Measurements from ENCODE around the gene PPP3CA. TPM values are rescaled to one million over a fixed set of nuclear protein-coding genes. Genes with fewer than 3 reads are reported as not detected.

The PPP3CA gene
- total and polyA plus RNA-seq, 2 of the 13 experiments (the other 11 are each of a cell fraction or from before 2014, with no cell fraction given) = 4.8 to 13.2 TPM

DNA sequence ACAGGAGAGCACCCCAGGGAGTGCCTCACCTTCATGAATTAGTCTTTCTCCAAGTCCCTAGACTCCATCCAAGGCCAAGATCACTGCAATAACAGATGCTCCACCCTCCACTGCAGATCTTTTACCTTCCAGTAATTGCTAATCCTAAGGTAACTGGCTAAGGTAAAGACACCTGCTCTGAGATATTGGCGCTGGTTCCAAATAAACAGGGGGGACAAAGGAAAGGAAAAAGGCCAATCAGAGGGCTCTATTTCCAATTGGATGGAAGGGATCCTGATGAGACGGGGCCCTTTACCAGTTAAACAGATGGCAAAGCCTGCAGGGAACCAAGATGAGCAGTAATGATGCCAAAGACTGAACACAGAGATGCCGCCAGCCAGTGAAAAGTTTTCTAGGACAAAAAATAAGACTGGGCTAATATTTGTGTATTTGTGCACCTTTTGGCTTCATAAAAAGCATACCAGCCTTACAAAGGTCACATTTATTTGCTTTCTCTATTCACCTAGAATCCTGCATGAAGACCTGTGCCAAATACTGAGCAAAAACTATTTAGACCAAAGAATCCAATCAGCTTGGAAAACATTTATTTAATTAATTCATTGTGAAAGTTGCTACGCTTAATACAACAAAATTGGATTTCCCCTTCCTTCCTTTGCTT lies 148.5 kb downstream of the PPP3CA start (continued):
- TF ChIP-seq, protein P1, sequence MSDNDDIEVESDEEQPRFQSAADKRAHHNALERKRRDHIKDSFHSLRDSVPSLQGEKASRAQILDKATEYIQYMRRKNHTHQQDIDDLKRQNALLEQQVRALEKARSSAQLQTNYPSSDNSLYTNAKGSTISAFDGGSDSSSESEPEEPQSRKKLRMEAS (IDR thresholded peaks at IDR 0.05) = no peak
- TF ChIP-seq IRX3 (CRISPR knock-in tag; IDR thresholded peaks at IDR 0.05; ENCODE audit: borderline replicate concordance, low read depth) (no peak), BCL6 (CRISPR knock-in tag; IDR thresholded peaks at IDR 0.05) (peak; percentile 22; the same call in 1 of the 2 replicates), DNMT1 (CRISPR knock-in tag; IDR thresholded peaks at IDR 0.05) (no peak), NCOR1 (IDR thresholded peaks at IDR 0.05; ENCODE audit: borderline replicate concordance, low read length) (no peak), ZNF251 (CRISPR knock-in tag; IDR thresholded peaks at IDR 0.05) (no peak), ZNF121 (CRISPR knock-in tag; IDR thresholded peaks at IDR 0.05) (no peak), NFYC (CRISPR knock-in tag; IDR thresholded peaks at IDR 0.05) (no peak), ZSCAN29 (CRISPR knock-in tag; conservative IDR thresholded peaks at IDR 0.05) (no peak), ZNF816 (CRISPR knock-in tag; IDR thresholded peaks at IDR 0.05; ENCODE audit: borderline replicate concordance) (no peak), ZSCAN21 (CRISPR knock-in tag; IDR thresholded peaks at IDR 0.05; ENCODE audit: borderline replicate concordance) (no peak)

DNA sequence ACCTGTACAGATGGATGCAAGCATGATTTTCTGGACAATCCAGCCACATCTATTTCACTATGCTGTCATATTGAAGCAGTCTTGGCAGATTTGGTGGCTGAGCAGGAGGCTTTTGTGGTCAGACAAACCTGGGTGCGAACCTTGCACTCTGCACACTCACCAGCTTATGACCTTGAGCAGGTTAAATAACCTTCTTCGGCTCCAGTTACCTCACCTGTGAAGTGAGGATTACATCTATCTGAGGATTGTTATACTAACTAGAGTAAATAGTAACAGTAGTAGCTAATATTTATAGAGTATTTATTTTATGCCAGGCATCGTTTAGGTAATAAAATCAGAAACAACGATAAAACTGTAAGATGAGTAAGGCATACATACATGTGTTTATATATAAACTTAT lies 150.0 kb downstream of the PPP3CA start:
- in situ Hi-C loops (cut with HindIII; ENCODE audit: extremely low pct_ligation_motif_present, low pct_unique_long_range_greater_than_20kb) (loop anchor here (10.0 kb wide), 1 partner anchor 147 kb away; the partner anchor contains the start of gene PPP3CA), intact Hi-C loops (cut with micrococcal nuclease; ENCODE audit: unreplicated experiment) (no loop called here)
- ATAC-seq (peak; percentile 45; the same call in 2 of the 3 replicates), DNase-seq (ENCODE audit: low spot score) (peak; percentile 57), FAIRE-seq (peak; percentile 75)
- no peaks in the 10 kb centered on the region for H3K36me3 ChIP-seq (replicated peaks in 1 of 2; ENCODE audit: control insufficient read depth in 1 of 2, insufficient read depth in 2 of 2, low read length in 2 of 2)
- H3K4me2 ChIP-seq (ENCODE audit: low read depth, low read length) = peak overlapping the region; percentile 43; the same call in 1 of the 2 replicates
- WGBS (ENCODE audit: low lambda C conversion rate) = 18% methylated on average over 4 of the region's 4 CpGs
- no peaks in the 10 kb centered on the region for H3K9me3 ChIP-seq (ENCODE audit: low read length)
- H3K4me1 ChIP-seq (ENCODE audit: insufficient read depth, low read length) = peaks cover 65% of the 10 kb centered on the region
- H3K27me3 ChIP-seq (ENCODE audit: control insufficient read depth in 1 of 2, insufficient read depth in 2 of 2, low read length in 2 of 2) = no peaks in the 10 kb centered on the region
- ChIA-PET POLR2A (no interaction called here), CTCF (ENCODE audit: low intra/inter-chr PET ratio, low total read pairs) (no interaction called here)
- BruUV-seq (replicated peaks) = no TSS peak
- H3K4me3 ChIP-seq (replicated peaks in 1 of 3; ENCODE audit: insufficient read depth in 1 of 3, low read depth in 2 of 3, low read length in 3 of 3) = no peak overlapping the region
- no peak overlapping the region for H2AFZ ChIP-seq (ENCODE audit: low read length)
- H3K9ac ChIP-seq (ENCODE audit: insufficient read depth, low read depth, low read length) = no peak overlapping the region
- peak overlapping the region; percentile 10 for H3K27ac ChIP-seq (ENCODE audit: extremely low read length, insufficient read depth, low read length)
- no peaks in the 10 kb centered on the region for H3K79me2 ChIP-seq (ENCODE audit: insufficient read depth, low read length)
- no peaks in the 10 kb centered on the region for H4K20me1 ChIP-seq (ENCODE audit: insufficient read depth, low read length)
- TF ChIP-seq RXRB (CRISPR knock-in tag; IDR thresholded peaks at IDR 0.05; ENCODE audit: borderline replicate concordance) = peak; percentile 49; the same call in 1 of the 2 replicates
- TF ChIP-seq HDAC2 (CRISPR knock-in tag; IDR thresholded peaks at IDR 0.05) = peak; percentile 60; the same call in 1 of the 2 replicates
- TF ChIP-seq ZBTB38 (CRISPR knock-in tag; IDR thresholded peaks at IDR 0.05) = no peak
- peak; percentile 91 for TF ChIP-seq HNF4A (CRISPR knock-in tag; IDR thresholded peaks at IDR 0.05)
- TF ChIP-seq, protein P2, sequence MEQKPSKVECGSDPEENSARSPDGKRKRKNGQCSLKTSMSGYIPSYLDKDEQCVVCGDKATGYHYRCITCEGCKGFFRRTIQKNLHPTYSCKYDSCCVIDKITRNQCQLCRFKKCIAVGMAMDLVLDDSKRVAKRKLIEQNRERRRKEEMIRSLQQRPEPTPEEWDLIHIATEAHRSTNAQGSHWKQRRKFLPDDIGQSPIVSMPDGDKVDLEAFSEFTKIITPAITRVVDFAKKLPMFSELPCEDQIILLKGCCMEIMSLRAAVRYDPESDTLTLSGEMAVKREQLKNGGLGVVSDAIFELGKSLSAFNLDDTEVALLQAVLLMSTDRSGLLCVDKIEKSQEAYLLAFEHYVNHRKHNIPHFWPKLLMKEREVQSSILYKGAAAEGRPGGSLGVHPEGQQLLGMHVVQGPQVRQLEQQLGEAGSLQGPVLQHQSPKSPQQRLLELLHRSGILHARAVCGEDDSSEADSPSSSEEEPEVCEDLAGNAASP (CRISPR knock-in tag; IDR thresholded peaks at IDR 0.05; ENCODE audit: borderline replicate concordance) = peak; percentile 13; the same call in 1 of the 2 replicates
- 0 out of 2 replicates have a peak, but pooled peaks have one; percentile 34 for TF ChIP-seq ISL2 (CRISPR knock-in tag; IDR thresholded peaks at IDR 0.05)
- TF ChIP-seq, protein P3, sequence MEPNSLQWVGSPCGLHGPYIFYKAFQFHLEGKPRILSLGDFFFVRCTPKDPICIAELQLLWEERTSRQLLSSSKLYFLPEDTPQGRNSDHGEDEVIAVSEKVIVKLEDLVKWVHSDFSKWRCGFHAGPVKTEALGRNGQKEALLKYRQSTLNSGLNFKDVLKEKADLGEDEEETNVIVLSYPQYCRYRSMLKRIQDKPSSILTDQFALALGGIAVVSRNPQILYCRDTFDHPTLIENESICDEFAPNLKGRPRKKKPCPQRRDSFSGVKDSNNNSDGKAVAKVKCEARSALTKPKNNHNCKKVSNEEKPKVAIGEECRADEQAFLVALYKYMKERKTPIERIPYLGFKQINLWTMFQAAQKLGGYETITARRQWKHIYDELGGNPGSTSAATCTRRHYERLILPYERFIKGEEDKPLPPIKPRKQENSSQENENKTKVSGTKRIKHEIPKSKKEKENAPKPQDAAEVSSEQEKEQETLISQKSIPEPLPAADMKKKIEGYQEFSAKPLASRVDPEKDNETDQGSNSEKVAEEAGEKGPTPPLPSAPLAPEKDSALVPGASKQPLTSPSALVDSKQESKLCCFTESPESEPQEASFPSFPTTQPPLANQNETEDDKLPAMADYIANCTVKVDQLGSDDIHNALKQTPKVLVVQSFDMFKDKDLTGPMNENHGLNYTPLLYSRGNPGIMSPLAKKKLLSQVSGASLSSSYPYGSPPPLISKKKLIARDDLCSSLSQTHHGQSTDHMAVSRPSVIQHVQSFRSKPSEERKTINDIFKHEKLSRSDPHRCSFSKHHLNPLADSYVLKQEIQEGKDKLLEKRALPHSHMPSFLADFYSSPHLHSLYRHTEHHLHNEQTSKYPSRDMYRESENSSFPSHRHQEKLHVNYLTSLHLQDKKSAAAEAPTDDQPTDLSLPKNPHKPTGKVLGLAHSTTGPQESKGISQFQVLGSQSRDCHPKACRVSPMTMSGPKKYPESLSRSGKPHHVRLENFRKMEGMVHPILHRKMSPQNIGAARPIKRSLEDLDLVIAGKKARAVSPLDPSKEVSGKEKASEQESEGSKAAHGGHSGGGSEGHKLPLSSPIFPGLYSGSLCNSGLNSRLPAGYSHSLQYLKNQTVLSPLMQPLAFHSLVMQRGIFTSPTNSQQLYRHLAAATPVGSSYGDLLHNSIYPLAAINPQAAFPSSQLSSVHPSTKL (CRISPR knock-in tag; IDR thresholded peaks at IDR 0.05) = peak; percentile 88
- no peak for TF ChIP-seq ZNF777 (CRISPR knock-in tag; IDR thresholded peaks at IDR 0.05)
- TF ChIP-seq SIX4 (CRISPR knock-in tag; IDR thresholded peaks at IDR 0.05) = peak; percentile 83
